ENCODE measurements around the gene RPL32.
"Not testable (repeated sequence)": the region's sequence is repeated elsewhere in the genome, so short reads cannot be mapped to it uniquely, and the experiment has no call there.

The RPL32 gene

GRCh38 chr3:12793701-12794100 lies 47.7 kb downstream of the RPL32 start:
- DNase-seq (ENCODE audit: low read depth): no peak
- no peak overlapping the region for H3K4me3 ChIP-seq (ENCODE audit: low read depth, low read length)
- in situ Hi-C loops (cut with HindIII; ENCODE audit: low sequenced_read_pairs): no loop called here
- TF ChIP-seq CTCF (IDR thresholded peaks at IDR 0.05; ENCODE audit: low read depth, low read length, missing control alignments): no peak

- no peak overlapping the region for H3K4me3 ChIP-seq (ENCODE audit: low read depth, low read length)
- no peak for TF ChIP-seq CTCF (IDR thresholded peaks at IDR 0.05; ENCODE audit: low read depth, low read length, missing control alignments)
- in situ Hi-C loops (cut with HindIII; ENCODE audit: low sequenced_read_pairs): no loop called here
- DNase-seq (ENCODE audit: low read depth): no peak
These were observed 49.9 kb downstream of the RPL32 start for GRCh38 chr3:12791430-12791829.

DNA sequence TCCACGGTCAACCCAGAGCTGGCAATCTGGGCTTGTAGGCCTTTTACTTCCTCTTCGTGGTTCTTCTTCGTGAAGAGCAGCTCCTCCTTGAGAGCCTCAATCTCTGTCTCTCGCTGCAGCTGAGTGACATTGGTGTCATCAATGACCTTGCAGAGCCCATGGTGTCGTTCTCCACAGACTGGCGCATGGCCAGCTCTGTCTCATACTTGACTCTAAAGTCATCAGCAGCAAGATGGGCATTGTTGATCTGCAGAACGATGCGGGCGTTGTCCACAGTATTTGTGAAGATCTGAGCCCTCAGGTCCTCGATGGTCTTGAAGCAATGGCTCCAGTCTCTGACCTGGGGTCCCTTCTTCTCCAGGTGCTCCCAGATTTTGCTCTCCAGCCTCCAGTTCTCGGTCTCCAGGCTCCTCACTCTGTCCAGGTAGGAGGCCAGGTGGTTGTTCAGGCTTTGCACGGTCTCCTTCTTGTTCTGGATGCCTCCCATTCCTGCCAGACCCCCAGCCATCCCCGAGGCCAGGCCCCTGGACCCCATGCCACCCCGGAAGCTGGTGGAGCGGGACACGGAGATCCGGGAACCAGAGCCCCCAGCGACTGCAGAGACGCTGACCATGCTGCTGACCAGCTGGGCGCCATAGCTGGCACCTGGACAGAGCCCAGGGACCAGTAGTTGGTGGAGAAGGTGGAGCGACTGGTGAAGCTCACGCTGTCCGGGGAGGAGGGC lies 53.2 kb downstream of the RPL32 start:
- H3K4me3 ChIP-seq (ENCODE audit: low read depth, low read length); in situ Hi-C loops (cut with HindIII; ENCODE audit: low sequenced_read_pairs); DNase-seq (ENCODE audit: low read depth): not testable (repeated sequence)

- DNase-seq (ENCODE audit: low read depth); H3K4me3 ChIP-seq (ENCODE audit: low read depth, low read length); in situ Hi-C loops (cut with HindIII; ENCODE audit: low sequenced_read_pairs): not testable (repeated sequence)
These were observed 54.0 kb downstream of the RPL32 start for GRCh38 chr3:12787346-12787745.

- DNase-seq (ENCODE audit: low read depth): no peak
- in situ Hi-C loops (cut with HindIII; ENCODE audit: low sequenced_read_pairs): no loop called here
- no peak overlapping the region for H3K4me3 ChIP-seq (ENCODE audit: low read depth, low read length)
- TF ChIP-seq CTCF (IDR thresholded peaks at IDR 0.05; ENCODE audit: low read depth, low read length, missing control alignments): no peak
These were observed 56.3 kb downstream of the RPL32 start for GRCh38 chr3:12785096-12785495.
